VCaP (cell line): ENCODE data around the gene SPATA18.
"Not testable (repeated sequence)": the region's sequence is repeated elsewhere in the genome, so short reads cannot be mapped to it uniquely, and the experiment has no call there.

ENCODE experiments used
- H3K27ac ChIP-seq: fragments of 450-650 bp; 2 replicates; pipeline ENCODE4 v1.5.1; 2017
- TF ChIP-seq, protein P1 (sequence below): fragments of 450-650 bp; conservative IDR thresholded peaks from 2 replicates; pipeline ENCODE4 v1.5.1; 2017; ENCODE audit warnings: mild to moderate bottlenecking, moderate library complexity

Gene SPATA18

DNA sequence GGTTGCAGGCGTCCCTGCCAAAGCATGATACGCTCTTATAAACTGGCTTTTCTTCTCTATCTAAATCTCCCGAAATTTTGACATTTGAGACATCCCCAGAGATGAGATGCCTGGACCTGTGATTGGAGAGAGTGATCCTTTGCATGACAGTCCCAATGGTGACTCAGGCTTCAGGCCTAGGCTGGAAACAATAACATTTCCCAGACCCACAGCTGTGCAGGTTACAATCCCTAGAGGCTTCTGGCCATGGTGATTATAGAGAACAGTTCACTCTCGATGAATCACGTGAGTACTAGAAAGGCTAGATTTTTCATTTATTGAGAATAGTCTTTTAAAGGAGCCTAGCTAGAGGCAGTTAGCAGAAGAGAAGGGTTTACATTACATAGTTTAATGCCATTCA is 75.9 kb downstream of the SPATA18 start:
- H3K27ac ChIP-seq: no peak overlapping the region
- TF ChIP-seq, protein P1, sequence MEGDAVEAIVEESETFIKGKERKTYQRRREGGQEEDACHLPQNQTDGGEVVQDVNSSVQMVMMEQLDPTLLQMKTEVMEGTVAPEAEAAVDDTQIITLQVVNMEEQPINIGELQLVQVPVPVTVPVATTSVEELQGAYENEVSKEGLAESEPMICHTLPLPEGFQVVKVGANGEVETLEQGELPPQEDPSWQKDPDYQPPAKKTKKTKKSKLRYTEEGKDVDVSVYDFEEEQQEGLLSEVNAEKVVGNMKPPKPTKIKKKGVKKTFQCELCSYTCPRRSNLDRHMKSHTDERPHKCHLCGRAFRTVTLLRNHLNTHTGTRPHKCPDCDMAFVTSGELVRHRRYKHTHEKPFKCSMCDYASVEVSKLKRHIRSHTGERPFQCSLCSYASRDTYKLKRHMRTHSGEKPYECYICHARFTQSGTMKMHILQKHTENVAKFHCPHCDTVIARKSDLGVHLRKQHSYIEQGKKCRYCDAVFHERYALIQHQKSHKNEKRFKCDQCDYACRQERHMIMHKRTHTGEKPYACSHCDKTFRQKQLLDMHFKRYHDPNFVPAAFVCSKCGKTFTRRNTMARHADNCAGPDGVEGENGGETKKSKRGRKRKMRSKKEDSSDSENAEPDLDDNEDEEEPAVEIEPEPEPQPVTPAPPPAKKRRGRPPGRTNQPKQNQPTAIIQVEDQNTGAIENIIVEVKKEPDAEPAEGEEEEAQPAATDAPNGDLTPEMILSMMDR: no peak

DNA sequence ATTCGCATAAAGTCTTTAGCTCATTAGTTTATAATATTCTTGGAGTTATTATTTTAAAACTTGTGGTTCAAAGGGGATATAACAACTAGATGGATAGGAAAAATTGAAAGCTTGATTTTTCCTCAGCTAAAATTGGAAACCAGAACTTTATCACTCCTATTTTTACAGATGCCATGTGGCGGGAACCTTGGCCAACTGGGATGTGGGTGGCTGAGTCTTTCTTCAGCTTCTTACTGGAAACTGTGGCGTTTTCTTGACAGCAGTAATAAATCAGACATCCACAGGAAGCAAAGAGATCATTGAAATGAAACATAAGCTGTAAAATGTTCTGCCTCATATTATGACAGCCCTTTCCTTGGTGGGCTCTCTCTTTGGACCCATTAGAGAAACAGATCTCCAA is 84.1 kb downstream of the SPATA18 start:
- TF ChIP-seq, protein P1: no peak
- no peak overlapping the region for H3K27ac ChIP-seq

DNA sequence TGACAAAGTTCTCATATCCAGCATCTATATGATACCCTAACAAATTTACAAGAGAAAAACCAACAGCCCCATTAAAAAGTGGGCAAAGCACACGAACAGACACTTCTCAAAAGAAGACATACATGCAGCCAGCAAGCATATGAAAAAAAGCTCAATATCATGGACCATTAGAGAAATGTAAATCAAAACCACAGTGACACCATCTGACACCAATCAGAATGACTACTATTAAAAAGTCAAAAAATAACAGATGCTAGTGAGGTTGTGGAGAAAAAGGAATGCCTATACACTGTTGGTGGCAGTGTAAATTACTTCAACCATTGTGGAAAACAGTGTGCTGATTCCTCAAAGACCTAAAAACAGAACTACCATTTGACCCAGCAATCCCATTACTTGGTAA is 86.0 kb downstream of the SPATA18 start:
- not testable (repeated sequence) for H3K27ac ChIP-seq
- TF ChIP-seq, protein P1: peak; percentile 23; the same call in 1 of the 2 replicates

DNA sequence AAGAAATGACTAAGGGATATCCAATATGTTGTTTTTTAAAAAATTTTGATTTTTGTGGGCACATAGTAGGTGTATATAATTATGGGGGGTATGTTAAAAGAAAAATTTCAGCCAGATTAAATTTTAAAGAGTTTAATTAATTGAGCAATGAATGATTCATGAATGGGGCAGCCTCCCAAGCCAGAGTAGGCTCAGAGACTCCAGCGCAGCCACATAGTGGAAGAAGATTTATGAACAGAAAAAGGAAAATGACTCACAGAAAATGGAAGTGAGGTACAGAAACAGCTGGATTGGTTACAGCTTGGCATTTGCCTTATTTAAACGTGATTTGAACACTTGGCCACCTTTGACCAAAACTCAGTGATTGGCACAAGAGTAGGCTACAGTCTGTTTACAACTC is 91.7 kb downstream of the SPATA18 start:
- TF ChIP-seq, protein P1: no peak

DNA sequence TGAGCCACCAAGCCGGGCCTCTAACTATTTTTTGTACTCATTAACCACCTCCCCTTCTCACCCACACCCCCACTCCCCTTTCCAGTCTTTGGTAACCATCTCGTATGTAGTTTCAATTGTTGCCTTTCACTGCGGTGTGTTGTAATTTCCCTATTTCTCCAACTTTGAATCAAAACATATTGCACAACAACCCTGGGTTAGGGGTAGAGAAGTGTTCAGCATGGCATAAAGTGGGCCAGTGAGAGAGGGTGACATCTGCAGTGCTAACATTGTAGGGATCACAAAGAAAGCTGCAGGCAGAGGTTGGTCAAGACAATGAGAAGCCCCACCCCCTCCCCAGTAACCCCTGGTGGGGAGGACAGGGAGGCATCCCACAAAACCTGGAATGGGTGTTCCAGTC is 92.7 kb downstream of the SPATA18 start:
- H3K27ac ChIP-seq: no peak overlapping the region
- TF ChIP-seq, protein P1: no peak

More for the DNA sequence above, 91.7 kb downstream of the SPATA18 start:
- H3K27ac ChIP-seq: no peak overlapping the region

DNA sequence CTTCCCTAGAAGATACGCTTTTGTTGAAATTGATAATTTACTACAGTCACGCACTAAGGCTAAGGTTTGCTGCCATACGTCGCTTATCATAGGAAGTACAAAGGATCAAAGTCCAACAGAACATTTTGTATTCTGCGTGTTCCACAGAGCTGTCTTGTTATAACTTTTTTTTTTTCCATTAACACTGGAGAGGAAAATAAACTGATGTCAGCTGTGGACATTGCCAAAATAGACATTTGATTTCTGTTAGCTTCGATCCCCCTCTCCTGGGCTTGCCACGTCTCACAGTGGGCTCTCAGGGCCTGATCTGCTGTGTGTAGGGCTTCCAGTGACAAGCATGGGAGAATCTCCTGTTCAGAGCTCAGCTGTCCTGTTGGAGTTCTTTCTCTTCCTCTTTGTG is 93.3 kb downstream of the SPATA18 start:
- no peak overlapping the region for H3K27ac ChIP-seq
- TF ChIP-seq, protein P1: no peak
